H1 (cell line): ENCODE data around the gene GCC1. TPM values are rescaled to one million over a fixed set of nuclear protein-coding genes. Genes with fewer than 3 reads are reported as not detected.

Experiments used
- RXRA ChIP-seq: IDR thresholded peaks from 2 replicates; pipeline ENCODE4 v1.6.1; 2011; ENCODE audit warnings: low read depth, mild to moderate bottlenecking, low read length, moderate library complexity; ENCODE audit not compliant: insufficient read depth
- polyA plus RNA-seq, 7 experiments: library from polyadenylated mRNA; depleted of rRNA in 3 of 7; stranded (reverse) in 5 of 7; unstranded in 2 of 7; fragments of >200 nt in 5 of 7; fragments of 200-250 nt in 2 of 7; gene quantifications; 1 replicate in 5 of 7; 2 replicates in 1 of 7; 4 replicates in 1 of 7; pipeline versions ENCODE4 v1.2.1 to v1.2.3, GENCODE V29; 2011 to 2013; ENCODE audit warnings: missing spikeins in 2 of 7, mixed read lengths in 2 of 7
- total RNA-seq: library from RNA; stranded (reverse); fragmentation: NEBNext Ultra II Directional; extraction: Animal tissue kit (Norgen Biotek cat#: 25700); gene quantifications from 2 replicates; pipeline ENCODE4 v1.2.1, GENCODE V29; 2021

Gene GCC1
- total and polyA plus RNA-seq, 2 of the 8 experiments (the other 6 are each of a cell fraction or from before 2014, with no cell fraction given), result 3.3 to 15.0 TPM

GRCh38 chr7:127578711-127579275, 6.6 kb downstream of the GCC1 start (continued):
- no peak for TF ChIP-seq RXRA
